ENCODE data around the gene HTR6.

DNA sequence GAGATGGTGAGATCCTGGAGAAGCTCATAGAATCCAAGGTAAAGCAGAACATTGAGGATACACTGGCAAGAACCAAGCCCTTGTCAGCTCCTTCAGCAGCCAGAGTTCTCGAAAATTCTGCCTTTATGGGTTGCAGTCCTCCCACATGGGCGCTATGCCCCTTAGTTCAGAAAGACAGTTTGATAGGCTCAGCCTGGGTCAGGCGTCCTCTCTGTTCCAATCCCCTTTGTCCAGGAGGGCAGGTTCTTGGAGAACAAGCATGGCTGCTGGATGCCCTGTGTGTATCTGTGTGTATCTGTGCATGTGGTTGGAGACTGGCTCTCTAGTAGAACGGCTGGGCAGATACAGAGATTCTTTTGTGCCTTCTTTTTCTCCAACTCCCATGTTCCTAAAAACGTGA, 28.6 kb upstream of the HTR6 start:
- no peak for TF ChIP-seq TAF1 (IDR thresholded peaks at IDR 0.05; ENCODE audit: borderline replicate concordance, insufficient read depth, low read length)
- TF ChIP-seq SIN3A (IDR thresholded peaks at IDR 0.05; ENCODE audit: borderline replicate concordance, insufficient read depth, low read length), result no peak
- TF ChIP-seq POLR2AphosphoS5 (IDR thresholded peaks at IDR 0.05; ENCODE audit: low read depth, low read length), result no peak

Measured in PFSK-1 (cell line).